HG03457 (cell line): ENCODE data around the gene REPS1.
"Not testable (repeated sequence)": the region's sequence is repeated elsewhere in the genome, so short reads cannot be mapped to it uniquely, and the experiment has no call there.

Experiments used
- ATAC-seq: cut with Tn5 transposase; IDR thresholded peaks from one replicate; pipeline ENCODE4 v1.9.1; 2021; ENCODE audit warnings: moderate number of reproducible peaks; ENCODE audit not compliant: unreplicated experiment

Gene REPS1

DNA sequence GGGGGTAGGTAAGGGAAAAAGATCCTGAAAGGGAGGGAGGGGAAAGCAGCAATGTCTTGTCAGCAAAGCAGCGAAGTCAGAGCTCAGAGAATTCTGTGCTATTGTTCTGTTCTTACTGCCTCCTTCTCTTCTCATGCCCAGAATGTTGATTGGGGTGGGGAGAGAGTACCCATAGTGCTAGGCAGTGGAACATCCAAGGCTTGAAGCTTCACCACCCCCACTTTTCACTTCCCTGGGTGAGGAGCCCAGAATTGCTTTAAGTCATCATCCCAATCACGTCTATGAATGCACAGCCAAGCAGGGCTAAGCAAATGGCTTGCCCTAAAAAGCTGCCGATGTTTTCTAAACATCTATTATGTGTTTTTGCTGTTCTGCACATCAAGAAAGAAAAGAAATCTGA is 16.5 kb downstream of the REPS1 start:
- no peak for ATAC-seq

DNA sequence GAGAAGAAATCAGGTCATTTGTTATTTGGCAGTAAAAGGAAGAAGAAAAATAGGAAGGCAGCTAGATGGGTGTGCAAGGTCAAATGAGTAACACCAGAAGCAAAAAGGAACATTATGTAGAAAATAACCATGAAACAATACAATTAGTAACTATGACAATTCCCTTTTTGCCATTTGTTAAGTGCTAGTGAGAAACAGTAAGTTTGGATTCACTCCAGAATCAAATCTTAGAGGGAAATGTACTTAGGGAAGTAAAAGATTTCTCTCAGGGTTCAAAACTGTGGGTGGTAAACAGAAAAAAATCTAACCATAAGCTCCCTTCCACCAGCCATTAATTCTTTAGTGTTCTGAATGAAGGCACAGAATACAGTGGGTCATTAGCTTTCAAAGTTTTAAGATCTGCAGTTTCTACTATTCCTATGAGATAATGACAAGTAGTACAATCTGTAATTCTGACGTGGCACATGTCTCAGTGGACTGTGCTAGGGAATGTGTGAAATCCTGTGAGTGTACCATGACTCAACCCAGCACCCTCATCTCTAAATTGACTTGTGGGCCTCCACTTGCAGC is 17.1 kb downstream of the REPS1 start:
- ATAC-seq, result no peak

DNA sequence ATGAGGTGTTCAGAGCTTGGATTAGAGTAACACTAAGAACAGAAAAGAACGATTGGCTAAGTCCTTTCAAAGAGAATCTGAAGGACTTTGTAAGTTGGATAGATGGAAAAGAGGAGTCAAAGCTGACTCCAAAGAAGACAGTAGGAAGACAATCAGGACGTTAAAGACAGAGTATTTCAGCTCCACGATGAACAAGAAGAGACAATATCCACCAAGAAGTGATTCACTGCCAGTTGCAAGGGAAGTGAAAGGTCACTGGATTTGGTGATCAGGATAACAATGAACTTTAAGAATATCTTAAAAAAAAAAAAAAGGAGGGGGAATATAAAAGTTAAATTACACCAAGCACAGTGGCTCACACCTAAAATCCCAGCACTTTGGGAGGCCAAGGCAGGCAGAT is 17.9 kb downstream of the REPS1 start:
- ATAC-seq, result no peak

DNA sequence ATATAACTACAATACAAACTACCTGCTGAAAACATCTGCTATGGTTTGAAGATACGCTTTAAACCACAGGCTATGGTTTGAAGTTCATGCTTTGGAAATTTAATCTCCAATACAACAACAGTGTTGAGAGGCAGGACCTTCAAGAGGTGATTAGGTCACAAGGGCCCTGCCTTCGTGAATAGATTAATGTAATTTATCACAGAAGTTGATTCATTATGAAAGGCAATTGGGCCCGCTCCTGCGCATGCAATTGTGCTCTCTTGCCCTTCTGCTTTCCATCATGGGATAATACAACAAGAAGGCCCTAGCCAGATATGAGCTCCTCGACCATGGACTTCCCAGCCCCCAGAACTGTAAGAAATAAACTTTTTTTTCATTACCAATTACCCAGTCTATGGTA is 21.2 kb downstream of the REPS1 start:
- no peak for ATAC-seq

DNA sequence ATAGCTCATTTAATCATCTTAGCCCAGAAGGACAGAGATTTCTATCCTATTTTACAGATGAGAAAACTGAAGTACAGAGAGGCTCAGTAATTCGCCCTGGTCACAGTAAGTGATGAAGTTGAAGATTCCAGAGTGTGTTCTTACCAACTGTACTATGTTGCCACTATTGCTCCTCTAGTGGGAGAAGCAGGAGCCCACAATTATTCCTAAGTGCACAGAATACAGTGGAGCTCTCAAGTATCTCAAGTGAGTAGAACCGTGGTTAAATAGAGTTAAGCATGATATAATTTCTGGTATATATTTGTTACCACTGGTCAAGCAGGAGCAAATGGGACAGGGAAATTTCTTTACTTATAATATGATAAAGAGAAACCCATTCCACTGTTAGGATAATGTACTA is 22.1 kb downstream of the REPS1 start:
- no peak for ATAC-seq

DNA sequence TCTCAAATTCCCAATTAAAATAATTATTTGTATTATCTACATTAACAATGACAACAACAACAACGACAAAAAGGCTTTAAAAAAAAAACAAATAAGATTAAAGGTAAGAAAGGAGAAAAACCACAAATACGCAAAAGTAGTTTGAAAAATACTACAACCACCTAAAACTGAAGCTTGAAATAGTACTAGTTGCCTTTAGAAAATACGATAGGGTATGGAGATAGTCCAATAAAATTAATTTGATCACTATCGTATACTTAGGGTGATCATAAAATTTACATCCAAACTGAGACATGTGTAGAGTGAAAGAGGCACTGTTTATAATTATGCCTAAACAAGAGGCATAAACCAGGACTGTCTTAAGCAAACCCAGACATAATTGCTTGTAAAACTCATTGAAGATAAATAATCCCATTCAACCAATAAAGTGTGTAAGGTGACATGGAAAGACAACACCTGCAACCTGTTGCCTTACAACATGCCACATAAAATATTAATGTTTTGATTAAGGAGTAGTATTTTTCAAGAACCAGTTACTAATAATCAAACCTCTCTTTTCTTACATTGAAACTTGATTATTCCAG is 22.7 kb downstream of the REPS1 start:
- no peak for ATAC-seq

DNA sequence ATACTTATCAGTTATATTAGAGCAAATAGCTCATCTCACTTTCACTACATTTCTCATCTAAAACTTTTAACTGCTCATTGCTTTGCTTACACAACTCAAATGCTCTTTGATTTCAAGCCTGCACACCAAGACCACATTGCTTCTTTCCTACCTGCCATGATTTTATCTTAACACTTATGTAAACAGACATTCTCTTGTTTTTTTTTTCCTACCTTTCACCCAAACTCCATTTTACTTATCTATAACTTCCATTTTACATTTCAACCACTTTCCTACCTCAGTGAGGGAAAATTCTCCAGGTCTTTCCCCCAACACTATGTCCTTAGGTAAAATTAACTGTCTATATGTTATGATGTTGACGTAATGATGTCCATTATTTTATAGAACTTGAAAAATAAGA is 24.0 kb downstream of the REPS1 start:
- no peak for ATAC-seq

DNA sequence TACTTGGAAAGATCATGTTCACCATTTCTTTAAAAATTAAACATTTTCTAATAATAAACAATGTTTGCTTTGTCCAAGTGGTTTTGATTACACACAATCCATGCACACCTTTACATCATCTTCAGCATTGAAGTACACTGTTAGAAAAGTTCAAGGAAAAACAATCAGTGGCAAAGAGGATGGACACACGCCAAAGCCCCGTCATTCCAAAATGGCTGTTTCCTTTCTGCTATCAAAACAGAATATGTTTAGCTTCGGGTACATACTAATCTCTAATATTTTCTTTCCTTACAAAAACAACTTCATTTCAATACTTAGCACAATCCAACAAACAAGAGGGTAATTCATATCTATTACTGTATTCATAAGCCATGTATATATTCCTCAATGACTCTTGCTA is 24.5 kb downstream of the REPS1 start:
- ATAC-seq, result no peak

DNA sequence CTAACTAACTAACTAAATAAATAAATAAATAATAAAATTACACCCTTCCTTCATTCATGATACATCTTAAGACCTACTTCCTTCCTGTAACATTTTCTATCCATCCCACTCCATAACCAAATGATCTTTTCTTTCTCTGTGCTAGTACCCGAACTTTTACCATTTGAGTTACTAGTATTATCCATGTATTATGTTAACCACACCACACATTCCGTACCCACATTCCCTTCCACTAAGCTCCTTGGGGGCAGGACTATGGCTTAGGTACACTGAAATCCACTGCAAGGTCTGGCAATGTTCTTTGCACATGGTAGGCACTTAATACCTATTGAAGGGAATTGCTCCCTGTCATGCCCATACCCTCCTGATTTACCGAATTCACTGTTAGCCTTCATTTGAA is 24.9 kb downstream of the REPS1 start:
- no peak for ATAC-seq

DNA sequence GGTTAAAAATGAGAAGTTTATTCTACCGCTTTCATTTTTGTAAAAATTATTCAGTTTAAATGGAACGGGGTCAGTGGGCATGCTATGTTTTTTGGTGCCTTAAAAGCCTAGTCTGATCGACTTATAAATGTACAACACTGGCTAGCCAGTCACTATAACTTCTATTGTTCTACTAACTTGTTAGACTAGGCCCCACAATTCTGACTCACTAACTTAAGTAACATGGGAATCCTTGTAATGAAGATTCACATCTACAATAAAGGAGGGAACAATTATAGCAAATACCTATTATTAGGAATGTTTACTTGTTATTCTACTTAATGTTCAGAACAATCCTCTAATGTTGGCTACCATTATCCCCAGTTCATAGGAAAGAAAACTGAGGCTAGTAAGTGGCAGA is 28.5 kb downstream of the REPS1 start:
- no peak for ATAC-seq

DNA sequence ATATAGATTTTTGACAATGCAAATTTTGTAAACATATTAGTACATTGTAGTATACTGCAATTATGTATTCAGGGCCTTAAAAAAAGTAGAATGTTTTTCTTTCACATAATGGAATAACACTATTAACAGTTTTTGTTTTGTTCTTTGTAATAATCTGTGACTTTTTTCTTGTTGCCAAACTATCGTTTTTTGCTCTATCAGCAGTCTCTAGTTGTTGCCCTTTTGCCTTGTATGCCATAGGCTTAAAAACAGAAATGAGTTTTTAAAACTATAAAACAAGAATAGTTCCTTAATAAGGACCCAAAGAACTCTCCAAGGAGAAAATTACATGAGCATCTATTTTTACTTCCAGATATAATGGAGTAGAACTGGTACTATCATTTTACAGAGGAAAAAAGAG is 29.5 kb downstream of the REPS1 start:
- no peak for ATAC-seq

DNA sequence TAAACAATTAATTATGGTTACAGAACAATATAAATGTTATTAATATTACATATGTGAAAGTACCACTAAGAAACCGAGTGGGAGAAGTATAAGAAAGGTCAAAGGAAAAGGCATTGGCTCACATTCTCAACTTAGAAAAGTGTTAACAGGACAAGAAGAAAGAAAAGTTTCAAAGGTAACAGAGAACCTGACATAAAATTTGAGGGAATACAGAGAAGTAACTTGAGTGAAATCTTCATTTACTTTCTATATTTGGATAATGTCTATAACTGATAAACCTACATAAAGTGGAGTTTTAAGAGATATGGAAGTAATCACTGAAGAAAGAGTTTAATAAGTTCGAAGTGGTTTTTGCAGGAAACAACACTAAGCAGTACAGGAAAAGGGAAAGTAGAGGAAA is 30.1 kb downstream of the REPS1 start:
- ATAC-seq, result no peak

DNA sequence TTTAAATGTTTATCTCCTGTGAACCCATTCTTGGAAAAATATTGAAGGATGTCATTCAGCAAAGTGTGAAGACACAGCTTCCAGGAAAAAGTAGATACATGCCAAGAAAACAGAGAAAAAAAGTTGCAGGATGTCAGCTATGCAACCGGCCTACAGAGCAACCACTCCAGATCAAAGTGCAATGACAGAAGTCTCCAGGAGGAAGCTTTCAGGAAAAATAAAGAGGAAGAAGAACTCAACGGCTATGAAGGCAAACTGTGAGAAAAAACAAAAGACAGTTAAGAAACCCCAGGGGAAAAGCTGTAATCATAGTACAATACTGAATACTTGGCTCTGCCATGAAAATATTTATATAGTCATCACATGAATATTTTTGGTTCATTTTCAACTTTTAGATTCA is 30.6 kb downstream of the REPS1 start:
- ATAC-seq, result no peak

DNA sequence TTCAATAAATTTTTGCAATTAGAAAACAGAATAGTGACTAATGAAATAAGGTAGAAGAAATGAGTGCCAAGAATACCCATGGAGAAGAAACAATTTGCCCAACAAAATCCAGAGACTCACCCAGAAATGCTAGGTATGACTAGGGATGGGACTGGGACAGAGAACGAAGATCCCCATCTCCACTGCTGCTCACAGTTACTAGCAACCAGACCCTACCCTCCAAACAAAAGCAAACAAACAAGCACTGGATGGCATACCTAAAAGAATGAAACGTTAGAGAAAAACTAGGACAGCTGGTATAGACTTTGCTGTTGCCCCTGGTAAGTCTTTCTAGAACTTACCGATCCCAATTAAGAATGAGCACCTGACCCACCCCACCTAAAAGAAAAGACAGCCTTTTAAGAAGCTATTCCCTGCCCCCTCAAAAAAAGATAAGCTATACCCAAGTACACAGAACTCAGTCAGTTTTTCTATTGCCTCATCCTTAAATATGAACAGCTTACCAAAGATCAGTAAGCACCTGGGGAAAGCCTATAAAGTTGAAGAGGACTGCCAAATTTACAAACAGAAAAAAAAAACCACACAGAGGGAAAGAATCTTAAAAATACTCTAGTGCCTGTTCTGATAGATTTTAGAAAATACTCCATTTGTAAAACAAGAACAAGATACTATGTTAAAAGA is 31.7 kb downstream of the REPS1 start:
- no peak for ATAC-seq

DNA sequence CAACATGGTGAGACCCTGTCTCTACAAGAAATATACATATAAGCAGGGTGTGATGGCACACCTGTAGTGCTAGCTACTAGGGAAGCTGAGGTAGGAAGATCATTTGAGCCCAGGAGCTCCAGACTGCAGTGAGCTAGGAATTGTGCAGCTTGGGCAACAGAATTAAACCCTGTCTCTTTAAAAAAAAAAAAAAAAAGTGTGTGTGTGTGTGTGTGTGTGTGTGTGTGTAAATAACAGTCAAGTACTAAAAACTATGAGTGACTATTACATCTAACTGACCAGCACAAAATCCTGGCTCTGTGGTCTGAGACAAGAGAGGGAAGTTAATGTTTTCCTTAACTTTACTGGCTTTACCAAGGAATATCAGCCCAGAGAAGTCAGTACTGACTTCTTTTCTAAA is 32.8 kb downstream of the REPS1 start:
- ATAC-seq, result no peak

DNA sequence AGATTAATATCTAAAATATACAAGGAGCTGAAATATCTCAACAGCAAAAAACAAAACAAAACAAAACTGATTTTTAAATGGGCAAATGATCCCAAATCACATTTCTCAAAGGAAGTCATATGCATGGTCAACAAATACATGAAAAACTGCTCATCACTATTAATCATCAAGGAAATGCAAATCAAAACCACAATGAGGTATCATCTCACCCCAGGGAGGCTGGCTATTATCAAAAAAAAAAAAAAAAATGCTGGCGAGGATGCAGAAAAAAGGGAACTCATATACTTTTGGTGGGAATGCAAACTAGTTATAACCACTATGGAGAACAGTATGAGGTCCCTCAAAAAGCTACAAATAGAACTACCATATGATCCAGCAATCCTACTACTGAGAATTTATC is 34.6 kb downstream of the REPS1 start:
- no peak for ATAC-seq

DNA sequence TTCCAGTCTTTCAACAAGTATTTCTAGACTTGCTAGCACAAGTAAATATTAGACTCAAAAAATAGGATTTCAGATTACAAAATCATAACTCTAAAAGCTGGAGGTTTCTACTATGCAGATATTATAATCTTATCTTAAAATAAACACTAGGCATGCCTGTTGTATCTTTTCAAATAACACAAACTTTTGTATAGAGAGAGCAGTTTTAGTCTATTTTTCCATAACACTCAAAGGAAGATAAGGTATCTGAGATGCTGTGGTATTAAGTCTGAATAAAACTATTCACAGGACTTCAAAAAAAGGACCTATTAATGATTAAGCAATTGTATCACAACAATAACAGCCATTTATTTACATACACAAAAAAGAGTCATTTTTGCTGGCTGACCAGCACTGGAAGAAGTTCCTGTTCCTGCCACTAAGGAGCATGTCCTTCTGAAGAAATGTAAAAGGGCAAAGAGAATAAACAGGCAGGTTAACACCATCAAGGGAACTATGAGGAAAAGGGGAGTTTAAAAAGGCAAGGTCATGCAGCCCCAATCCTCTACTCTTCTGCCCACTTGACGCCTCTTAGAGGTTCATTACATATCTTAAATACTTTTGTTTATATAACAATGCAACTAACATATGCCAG is 39.4 kb downstream of the REPS1 start:
- no peak for ATAC-seq

DNA sequence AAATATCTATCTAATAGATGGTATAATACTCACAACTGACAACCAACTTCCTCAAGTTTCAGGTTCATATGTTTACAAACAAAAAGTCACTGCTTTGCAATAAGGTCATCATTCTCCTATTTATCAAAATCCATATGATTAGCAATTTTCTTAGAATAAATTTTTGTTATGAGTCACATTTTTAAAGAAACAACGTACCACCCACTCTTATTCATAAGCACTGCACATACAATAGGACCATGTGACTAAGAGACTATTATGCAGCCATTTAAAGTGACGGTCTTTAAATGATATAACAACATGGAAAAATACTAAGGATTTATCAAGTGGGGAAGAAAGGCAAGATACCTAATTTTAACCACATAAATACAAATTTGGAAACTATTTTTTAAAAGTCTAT is 40.0 kb downstream of the REPS1 start:
- ATAC-seq, result no peak

DNA sequence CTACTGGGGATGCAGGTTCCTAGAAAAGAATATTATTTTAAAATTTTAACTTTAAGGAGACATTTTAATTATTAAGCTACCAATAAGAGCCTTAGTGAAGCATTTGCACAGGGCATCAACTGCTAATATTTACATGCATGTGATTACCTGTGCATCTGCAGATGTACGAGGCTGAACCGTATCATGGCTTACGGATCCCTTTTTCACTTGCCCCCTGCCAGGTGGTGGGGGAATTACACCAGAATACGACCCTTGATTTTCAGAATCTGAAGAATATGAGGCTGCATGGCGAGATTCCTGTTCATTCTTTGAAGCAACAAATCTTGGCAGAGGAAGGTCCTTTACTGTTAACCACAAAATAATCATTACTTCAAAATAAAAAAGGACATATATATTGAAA is 42.7 kb downstream of the REPS1 start:
- ATAC-seq, result no peak

DNA sequence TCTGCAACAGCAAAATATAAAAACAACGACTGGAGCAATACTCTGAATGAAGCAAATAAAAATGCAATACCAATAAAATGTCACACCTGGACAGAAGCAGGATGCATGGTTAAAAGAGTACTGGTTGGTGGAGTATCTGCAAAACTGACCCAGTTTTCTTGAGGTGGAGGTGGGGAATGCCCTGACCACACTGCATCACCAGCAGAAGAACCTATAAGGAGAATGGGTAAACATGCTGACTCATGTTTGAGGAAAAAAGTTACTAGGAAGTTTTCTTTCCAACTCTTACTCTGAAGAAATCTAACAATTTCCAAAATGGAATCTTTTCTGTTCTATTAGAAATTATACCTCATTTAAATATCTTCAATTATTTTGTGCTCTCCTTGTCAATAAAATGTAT is 43.6 kb downstream of the REPS1 start:
- no peak for ATAC-seq

DNA sequence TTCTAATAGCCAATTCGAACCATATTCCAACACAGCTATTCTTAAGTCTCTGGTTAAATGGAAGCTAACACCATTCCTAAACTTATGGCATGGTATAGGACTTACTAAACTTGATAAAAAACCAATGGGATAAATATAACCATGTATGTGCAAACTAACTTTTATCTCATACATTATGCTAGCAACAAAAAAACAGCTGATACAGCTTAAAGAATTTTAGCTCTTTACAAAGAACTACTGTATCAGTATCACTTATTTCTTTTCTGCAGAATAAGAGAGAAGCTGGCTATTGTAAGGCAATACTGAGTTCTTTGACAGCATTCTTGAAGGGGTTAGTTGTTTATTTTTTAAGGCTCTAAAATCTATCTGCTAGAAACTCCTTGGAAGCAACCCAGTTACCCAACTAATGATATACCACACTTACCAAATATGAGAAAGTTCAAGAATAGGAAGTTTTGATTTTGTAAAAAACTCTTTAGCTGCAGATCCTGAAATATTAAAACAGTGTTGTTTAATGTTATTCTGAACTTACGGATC is 44.9 kb downstream of the REPS1 start:
- no peak for ATAC-seq

DNA sequence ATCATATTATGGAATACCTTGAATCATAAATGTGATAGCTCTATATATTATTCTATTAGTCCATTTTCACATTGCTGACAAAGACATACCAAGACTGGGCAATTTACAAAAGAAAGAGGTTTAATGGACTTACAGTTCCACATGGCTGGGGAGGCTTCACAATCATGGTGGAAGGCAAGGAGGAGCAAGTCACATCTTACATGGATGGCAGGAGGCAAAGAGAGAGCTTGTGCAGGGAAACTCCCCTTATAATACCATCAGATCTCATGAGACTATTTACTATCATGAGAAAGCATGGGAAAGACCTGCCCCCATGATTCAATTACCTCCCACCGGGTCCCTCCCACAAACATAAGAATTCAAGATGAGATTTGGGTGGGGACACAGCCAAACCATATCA is 51.2 kb downstream of the REPS1 start:
- not testable (repeated sequence) for ATAC-seq
